ENCODE data around the gene PDZD4.
"Not testable (repeated sequence)": the region's sequence is repeated elsewhere in the genome, so short reads cannot be mapped to it uniquely, and the experiment has no call there.

PDZD4 gene

GRCh38 chrX:153827016-153827415 lies 3.3 kb downstream of the PDZD4 start:
- Histone ChIP-seq H3K27me3 (ENCODE audit: control insufficient read depth, insufficient read depth, low read length) (peaks cover 25% of the 10 kb centered on the region), H3K36me3 (ENCODE audit: control insufficient read depth, insufficient read depth, low read length) (no peaks in the 10 kb centered on the region), H3K9ac (ENCODE audit: low read length) (no peak overlapping the region), H3K9me3 (ENCODE audit: control insufficient read depth, low read length) (no peaks in the 10 kb centered on the region), H3K4me1 (ENCODE audit: control insufficient read depth, insufficient read depth, low read length) (no peaks in the 10 kb centered on the region), H3K4me3 (ENCODE audit: low read length) (no peak overlapping the region)

GRCh38 chrX:153825042-153825441 lies 5.3 kb downstream of the PDZD4 start:
- H3K4me1 ChIP-seq (ENCODE audit: control insufficient read depth, insufficient read depth, low read length): no peaks in the 10 kb centered on the region
- no peak overlapping the region for H3K4me3 ChIP-seq (ENCODE audit: low read length)
- H3K9ac ChIP-seq (ENCODE audit: low read length): no peak overlapping the region
- peaks cover 20% of the 10 kb centered on the region for H3K27me3 ChIP-seq (ENCODE audit: control insufficient read depth, insufficient read depth, low read length)
- no peaks in the 10 kb centered on the region for H3K9me3 ChIP-seq (ENCODE audit: control insufficient read depth, low read length)
- H3K36me3 ChIP-seq (ENCODE audit: control insufficient read depth, insufficient read depth, low read length): no peaks in the 10 kb centered on the region

GRCh38 chrX:153824348-153824747 lies 6.0 kb downstream of the PDZD4 start:
- no peaks in the 10 kb centered on the region for H3K9me3 ChIP-seq (ENCODE audit: control insufficient read depth, low read length)
- peaks cover 13% of the 10 kb centered on the region for H3K27me3 ChIP-seq (ENCODE audit: control insufficient read depth, insufficient read depth, low read length)
- H3K9ac ChIP-seq (ENCODE audit: low read length): no peak overlapping the region
- no peak overlapping the region for H3K4me3 ChIP-seq (ENCODE audit: low read length)
- no peaks in the 10 kb centered on the region for H3K4me1 ChIP-seq (ENCODE audit: control insufficient read depth, insufficient read depth, low read length)
- no peaks in the 10 kb centered on the region for H3K36me3 ChIP-seq (ENCODE audit: control insufficient read depth, insufficient read depth, low read length)

GRCh38 chrX:153821066-153821465 lies 9.3 kb downstream of the PDZD4 start:
- Histone ChIP-seq H3K4me3 (ENCODE audit: low read length) (no peak overlapping the region), H3K27me3 (ENCODE audit: control insufficient read depth, insufficient read depth, low read length) (no peaks in the 10 kb centered on the region), H3K9ac (ENCODE audit: low read length) (no peak overlapping the region), H3K9me3 (ENCODE audit: control insufficient read depth, low read length) (no peaks in the 10 kb centered on the region), H3K4me1 (ENCODE audit: control insufficient read depth, insufficient read depth, low read length) (no peaks in the 10 kb centered on the region), H3K36me3 (ENCODE audit: control insufficient read depth, insufficient read depth, low read length) (no peaks in the 10 kb centered on the region)

DNA sequence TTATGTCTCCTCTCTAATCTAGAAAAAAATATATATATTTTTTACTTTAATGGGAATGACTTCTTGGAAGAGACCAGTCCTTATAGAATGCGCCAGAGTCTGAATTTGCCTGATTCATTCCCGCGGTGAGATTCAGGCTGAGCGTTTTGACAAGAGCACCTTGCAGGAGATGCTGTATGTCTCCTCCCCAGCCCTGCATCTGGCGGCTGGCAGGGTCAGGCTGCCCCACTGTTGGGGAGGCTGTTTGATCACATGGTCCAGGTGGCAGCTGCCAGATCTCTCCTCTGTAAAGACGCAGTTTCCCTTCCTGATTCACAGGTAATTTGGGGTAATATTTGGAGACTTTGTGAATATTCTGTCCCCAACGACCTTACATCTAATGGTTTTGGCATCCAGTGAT lies 9.7 kb downstream of the PDZD4 start:
- Histone ChIP-seq H3K36me3 (ENCODE audit: control insufficient read depth, insufficient read depth, low read length) (no peaks in the 10 kb centered on the region), H3K4me3 (ENCODE audit: low read length) (no peak overlapping the region), H3K4me1 (ENCODE audit: control insufficient read depth, insufficient read depth, low read length) (no peaks in the 10 kb centered on the region), H3K9ac (ENCODE audit: low read length) (no peak overlapping the region), H3K27me3 (ENCODE audit: control insufficient read depth, insufficient read depth, low read length) (no peaks in the 10 kb centered on the region), H3K9me3 (ENCODE audit: control insufficient read depth, low read length) (no peaks in the 10 kb centered on the region)

DNA sequence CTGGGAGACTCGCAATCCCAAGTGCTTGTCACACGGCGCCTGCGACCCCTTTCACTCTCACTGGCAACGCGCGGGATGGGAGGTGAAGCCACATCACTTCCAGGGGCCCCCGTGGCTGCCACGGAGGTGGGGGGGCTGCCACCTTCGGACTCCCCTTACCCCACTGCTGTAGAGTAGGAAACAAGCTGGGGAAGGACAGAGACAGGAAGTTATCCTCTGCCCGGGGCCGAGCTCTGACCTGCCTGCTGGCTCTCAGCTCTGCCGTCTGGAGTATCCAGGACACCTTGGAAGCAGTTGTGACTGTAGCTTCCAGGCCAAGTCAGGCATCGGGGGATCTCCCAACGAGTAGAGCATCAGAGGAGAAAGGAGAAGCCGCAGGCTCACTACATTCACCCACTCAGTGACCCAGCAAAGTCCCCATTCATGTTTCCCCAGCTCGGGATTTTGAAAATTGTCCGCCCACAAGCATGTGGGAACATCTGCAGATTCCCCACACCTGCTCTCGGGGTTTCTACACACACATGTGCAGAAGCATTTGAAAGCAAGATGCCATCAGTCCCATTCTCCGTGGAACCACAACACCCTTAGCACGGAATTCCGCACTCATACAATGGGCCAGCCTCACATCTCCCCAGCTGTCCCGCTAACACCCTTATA lies 10.8 kb downstream of the PDZD4 start:
- H3K9me3 ChIP-seq (ENCODE audit: control insufficient read depth, low read length): no peaks in the 10 kb centered on the region
- peak overlapping the region; percentile 8 for H3K9ac ChIP-seq (ENCODE audit: low read length)
- H3K27me3 ChIP-seq (ENCODE audit: control insufficient read depth, insufficient read depth, low read length): no peaks in the 10 kb centered on the region
- no peak overlapping the region for H3K4me3 ChIP-seq (ENCODE audit: low read length)
- no peaks in the 10 kb centered on the region for H3K36me3 ChIP-seq (ENCODE audit: control insufficient read depth, insufficient read depth, low read length)
- no peaks in the 10 kb centered on the region for H3K4me1 ChIP-seq (ENCODE audit: control insufficient read depth, insufficient read depth, low read length)

- Histone ChIP-seq H3K36me3 (ENCODE audit: control insufficient read depth, insufficient read depth, low read length) (no peaks in the 10 kb centered on the region), H3K9ac (ENCODE audit: low read length) (peak overlapping the region; percentile 8), H3K27me3 (ENCODE audit: control insufficient read depth, insufficient read depth, low read length) (no peaks in the 10 kb centered on the region), H3K4me1 (ENCODE audit: control insufficient read depth, insufficient read depth, low read length) (no peaks in the 10 kb centered on the region), H3K9me3 (ENCODE audit: control insufficient read depth, low read length) (no peaks in the 10 kb centered on the region), H3K4me3 (ENCODE audit: low read length) (no peak overlapping the region)
Measured at GRCh38 chrX:153818571-153819383, 11.6 kb downstream of the PDZD4 start.

DNA sequence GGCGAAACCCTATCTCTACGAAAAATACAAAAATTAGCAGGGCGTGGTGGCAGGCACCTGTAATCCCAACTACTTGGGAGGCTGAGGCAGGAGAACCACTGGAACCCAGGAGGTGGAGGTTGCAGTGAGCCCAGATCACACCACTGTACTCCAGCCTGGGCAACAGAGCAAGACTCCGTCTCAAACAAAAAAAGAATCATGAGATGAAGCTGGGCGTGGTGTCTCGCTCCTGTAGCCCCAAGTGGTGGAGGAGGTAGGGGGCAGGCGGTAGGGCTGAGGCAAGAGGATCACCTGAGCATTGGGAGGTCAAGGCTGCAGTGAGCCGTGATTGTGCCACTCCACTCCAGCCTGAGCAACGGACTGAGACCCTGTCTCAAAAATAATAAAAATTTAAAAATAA lies 12.3 kb downstream of the PDZD4 start:
- not testable (repeated sequence) for H3K9ac ChIP-seq (ENCODE audit: low read length); H3K36me3 ChIP-seq (ENCODE audit: control insufficient read depth, insufficient read depth, low read length); H3K4me1 ChIP-seq (ENCODE audit: control insufficient read depth, insufficient read depth, low read length); H3K27me3 ChIP-seq (ENCODE audit: control insufficient read depth, insufficient read depth, low read length); H3K4me3 ChIP-seq (ENCODE audit: low read length); H3K9me3 ChIP-seq (ENCODE audit: control insufficient read depth, low read length)

DNA sequence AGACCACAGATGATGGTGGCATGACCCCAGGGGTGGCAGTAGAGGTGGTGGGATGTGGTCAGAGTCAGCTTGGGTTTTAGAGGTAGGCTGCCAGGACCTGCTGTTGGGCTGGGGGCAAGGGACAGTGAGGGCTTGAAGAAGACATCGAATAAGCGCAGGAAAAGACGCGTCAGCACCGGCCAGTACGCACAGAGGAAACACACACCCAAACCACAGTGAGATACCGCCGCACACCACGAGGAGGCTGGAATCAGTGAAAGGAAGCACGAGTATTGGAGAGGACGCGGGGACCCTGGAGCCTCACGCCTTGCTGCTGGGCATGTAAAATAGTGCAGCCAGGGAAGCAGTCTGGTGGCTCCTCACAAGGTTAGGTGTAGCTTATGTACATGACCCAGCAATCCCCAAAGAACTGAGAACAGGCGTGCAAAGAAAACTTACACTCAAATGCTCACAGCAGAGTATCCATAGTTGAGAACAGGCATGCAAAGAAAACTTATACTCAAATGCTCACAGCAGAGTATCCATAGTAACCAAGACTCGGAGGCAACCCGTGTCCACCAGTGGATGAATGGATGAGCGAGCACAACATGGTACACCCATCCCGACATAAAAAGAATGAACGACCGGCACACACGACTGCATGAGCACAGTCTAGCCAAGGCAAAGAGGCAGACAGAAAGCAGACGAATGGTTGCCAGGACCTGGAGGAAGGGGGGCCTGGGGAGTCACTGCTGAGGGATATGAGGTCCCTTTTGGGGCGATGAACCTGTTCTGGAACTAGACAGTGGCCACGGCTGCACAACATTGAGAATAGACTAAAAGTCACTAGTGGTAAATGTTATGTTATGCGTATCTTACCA lies 13.3 kb downstream of the PDZD4 start:
- H3K36me3 ChIP-seq (ENCODE audit: control insufficient read depth, insufficient read depth, low read length): no peaks in the 10 kb centered on the region
- no peaks in the 10 kb centered on the region for H3K4me1 ChIP-seq (ENCODE audit: control insufficient read depth, insufficient read depth, low read length)
- H3K27me3 ChIP-seq (ENCODE audit: control insufficient read depth, insufficient read depth, low read length): no peaks in the 10 kb centered on the region
- H3K9me3 ChIP-seq (ENCODE audit: control insufficient read depth, low read length): no peaks in the 10 kb centered on the region
- no peak overlapping the region for H3K9ac ChIP-seq (ENCODE audit: low read length)
- H3K4me3 ChIP-seq (ENCODE audit: low read length): no peak overlapping the region

- no peaks in the 10 kb centered on the region for H3K27me3 ChIP-seq (ENCODE audit: control insufficient read depth, insufficient read depth, low read length)
- no peak overlapping the region for H3K9ac ChIP-seq (ENCODE audit: low read length)
- no peak overlapping the region for H3K4me3 ChIP-seq (ENCODE audit: low read length)
- no peaks in the 10 kb centered on the region for H3K9me3 ChIP-seq (ENCODE audit: control insufficient read depth, low read length)
- H3K36me3 ChIP-seq (ENCODE audit: control insufficient read depth, insufficient read depth, low read length): no peaks in the 10 kb centered on the region
- H3K4me1 ChIP-seq (ENCODE audit: control insufficient read depth, insufficient read depth, low read length): no peaks in the 10 kb centered on the region
Measured at GRCh38 chrX:153814591-153815315, 15.6 kb downstream of the PDZD4 start.

GRCh38 chrX:153813161-153813560 lies 17.2 kb downstream of the PDZD4 start:
- no peak overlapping the region for H3K9ac ChIP-seq (ENCODE audit: low read length)
- H3K9me3 ChIP-seq (ENCODE audit: control insufficient read depth, low read length): no peaks in the 10 kb centered on the region
- H3K36me3 ChIP-seq (ENCODE audit: control insufficient read depth, insufficient read depth, low read length): no peaks in the 10 kb centered on the region
- no peaks in the 10 kb centered on the region for H3K4me1 ChIP-seq (ENCODE audit: control insufficient read depth, insufficient read depth, low read length)
- no peak overlapping the region for H3K4me3 ChIP-seq (ENCODE audit: low read length)
- no peaks in the 10 kb centered on the region for H3K27me3 ChIP-seq (ENCODE audit: control insufficient read depth, insufficient read depth, low read length)

All from mucosa of stomach (tissue), 1 donor.